Left lung (tissue), 10 donors: Measurements from ENCODE around the gene DOCK3. TPM values are rescaled to one million over a fixed set of nuclear protein-coding genes. Genes with fewer than 3 reads are reported as not detected.
A peak's percentile ranks its signal among the peaks of the same experiment; 100 is the strongest.
"Not testable (repeated sequence)": the region's sequence is repeated elsewhere in the genome, so short reads cannot be mapped to it uniquely, and the experiment has no call there.

Experiments
- ATAC-seq: fragments of 200-7000 bp; cut with Tn5 transposase; one replicate; pipeline ENCODE4 v1.9.1; 2020; ENCODE audit warnings: moderate library complexity
- DNase-seq, 4 donors: peaks; one replicate each; pipeline ENCODE4 v3.0.0-alpha.2; 2013 to 2020
- H3K27ac ChIP-seq, 2 donors: fragments of 200-600 bp; sonication (generic) in 1 of 2; one replicate each; pipeline versions ENCODE4 v1.5.0 to v1.8.0; 2020 to 2021
- H3K27me3 ChIP-seq, 2 donors: fragments of 200-600 bp; sonication (generic) in 1 of 2; one replicate each; pipeline versions ENCODE4 v1.5.0 to v1.8.0; 2020 to 2021
- H3K36me3 ChIP-seq, 2 donors: fragments of 200-600 bp; sonication (generic) in 1 of 2; one replicate each; pipeline versions ENCODE4 v1.5.0 to v1.8.0; 2020 to 2021
- H3K4me1 ChIP-seq, 2 donors: fragments of 200-600 bp; one replicate each; pipeline ENCODE4 v1.8.0; 2021
- H3K4me3 ChIP-seq, 2 donors: fragments of 200-600 bp; sonication (generic) in 1 of 2; one replicate each; pipeline versions ENCODE4 v1.5.0 to v1.8.0; 2020 to 2021; ENCODE audit warnings: mild to moderate bottlenecking in 1 of 2
- H3K9me3 ChIP-seq, 2 donors: fragments of 200-600 bp; sonication (generic) in 1 of 2; one replicate each; pipeline versions ENCODE4 v1.5.0 to v1.8.0; 2020 to 2021
- CTCF ChIP-seq, 2 donors: fragments of 200-600 bp; sonication (generic) in 1 of 2; IDR thresholded peaks; one replicate each; pipeline versions ENCODE4 v1.5.0 to v1.8.0; 2021; ENCODE audit warnings: antibody characterized with exemption in 2 of 2
- intact Hi-C, 2 donors: fragments of 100-400 bp; cut with DNase I; formaldehyde crosslinking; loops; one replicate each; pipeline versions ENCODE4 v1.11.2 to v1.14.2; 2022
- polyA plus RNA-seq, 6 donors: library from polyadenylated mRNA; unstranded; fragments of 120-200 nt; gene quantifications; one replicate each; pipeline ENCODE4 v1.2.1, GENCODE V29; 2013; ENCODE audit not compliant: insufficient read length in 6 of 6
- total RNA-seq, 2 donors: library from RNA; stranded (reverse); fragmentation: NEBNext Ultra II Directional; extraction: Animal tissue kit (Norgen Biotek cat#: 25700); gene quantifications; one replicate each; pipeline ENCODE4 v1.2.1, GENCODE V29; 2021
- donor health status: DM: no; HTN: yes; CAD: no.
- donor health status: DM: no; HTN: no; CAD: no.

Gene DOCK3
- total and polyA plus RNA-seq, 8 donors, result 0.34 to 2.2 (median 1.8) TPM

- H3K36me3 ChIP-seq, result no peaks in the 10 kb centered on the region
- H3K27ac ChIP-seq, result no peak overlapping the region
- H3K4me3 ChIP-seq, result no peak overlapping the region
- no peaks in the 10 kb centered on the region for H3K4me1 ChIP-seq
- no peak for DNase-seq
- H3K9me3 ChIP-seq, result peaks cover 0 to 34% of the 10 kb centered on the region in 2 donors
- intact Hi-C loops, result no loop called here
- no peak for TF ChIP-seq CTCF (IDR thresholded peaks at IDR 0.05)
- no peak for ATAC-seq
- H3K27me3 ChIP-seq, result no peaks in the 10 kb centered on the region
Observed at GRCh38 chr3:51083490-51083889, 408.8 kb downstream of the DOCK3 start.

GRCh38 chr3:51092141-51092540 lies 417.4 kb downstream of the DOCK3 start:
- ATAC-seq, intact Hi-C loops, H3K4me3 ChIP-seq, H3K9me3 ChIP-seq, DNase-seq, H3K27ac ChIP-seq, H3K27me3 ChIP-seq, H3K36me3 ChIP-seq, H3K4me1 ChIP-seq: not testable (repeated sequence)

GRCh38 chr3:51094838-51095237 lies 420.1 kb downstream of the DOCK3 start:
- H3K4me3 ChIP-seq, H3K4me1 ChIP-seq, H3K36me3 ChIP-seq, H3K27ac ChIP-seq, H3K27me3 ChIP-seq, ATAC-seq, intact Hi-C loops, DNase-seq, H3K9me3 ChIP-seq: not testable (repeated sequence)

GRCh38 chr3:51099794-51100535 lies 425.2 kb downstream of the DOCK3 start:
- intact Hi-C loops, result loop anchor here in 1 of 2 donors (10.0 kb wide), 1 partner anchor 275 kb away; no protein-coding TSS in a partner anchor
- Histone ChIP-seq H3K27me3 (no peaks in the 10 kb centered on the region), H3K4me3 (no peak overlapping the region), H3K9me3 (no peaks in the 10 kb centered on the region), H3K4me1 (no peaks in the 10 kb centered on the region), H3K36me3 (no peaks in the 10 kb centered on the region), H3K27ac (no peak overlapping the region)
- peak in 1 of 4 donors; percentile 45 for DNase-seq
- ATAC-seq, result peak; percentile 97
- TF ChIP-seq CTCF (IDR thresholded peaks at IDR 0.05), result peak; percentile 68 to 70

GRCh38 chr3:51100536-51100851 lies 425.8 kb downstream of the DOCK3 start:
- no peak overlapping the region for H3K27ac ChIP-seq
- H3K4me1 ChIP-seq, result no peaks in the 10 kb centered on the region
- DNase-seq, result no peak
- H3K4me3 ChIP-seq, result no peak overlapping the region
- no peak for ATAC-seq
- no peaks in the 10 kb centered on the region for H3K27me3 ChIP-seq
- no peaks in the 10 kb centered on the region for H3K36me3 ChIP-seq
- H3K9me3 ChIP-seq, result no peaks in the 10 kb centered on the region
- intact Hi-C loops, result loop anchor here in 1 of 2 donors (10.0 kb wide), 1 partner anchor 274 kb away; no protein-coding TSS in a partner anchor
- TF ChIP-seq CTCF (IDR thresholded peaks at IDR 0.05), result no peak

- no peaks in the 10 kb centered on the region for H3K27me3 ChIP-seq
Observed at GRCh38 chr3:51102396-51102795, 427.7 kb downstream of the DOCK3 start.

More at GRCh38 chr3:51102396-51102795, 427.7 kb downstream of the DOCK3 start:
- Histone ChIP-seq H3K4me1 (no peaks in the 10 kb centered on the region), H3K9me3 (no peaks in the 10 kb centered on the region), H3K36me3 (no peaks in the 10 kb centered on the region), H3K27ac (no peak overlapping the region), H3K4me3 (no peak overlapping the region)
- intact Hi-C loops, result loop anchor here in 1 of 2 donors (10.0 kb wide), 1 partner anchor 272 kb away; no protein-coding TSS in a partner anchor
- DNase-seq (peak in 2 of 4 donors; percentile 41 to 45), ATAC-seq (no peak)
- TF ChIP-seq CTCF (IDR thresholded peaks at IDR 0.05), result no peak
